K562 (cell line): ENCODE measurements around the gene KLK1. TPM values are rescaled to one million over a fixed set of nuclear protein-coding genes. Genes with fewer than 3 reads are reported as not detected.

Source experiments
- ATF1 ChIP-seq, 2 experiments: fragments of 450-650 bp in 1 of 2; IDR thresholded peaks; 2 replicates each; pipeline ENCODE4 v1.6.1; 2016; ENCODE audit warnings: missing compliant biosample characterization in 1 of 2, missing genetic modification characterization in 1 of 2
- ETS1 ChIP-seq: conservative IDR thresholded peaks from 2 replicates; pipeline ENCODE4 v1.6.1; 2011; ENCODE audit warnings: low read depth, mild to moderate bottlenecking, low read length; ENCODE audit not compliant: control insufficient read depth
- FOS ChIP-seq: IDR thresholded peaks from 3 replicates; pipeline ENCODE4 v1.6.1; 2011; ENCODE audit not compliant: insufficient read length; ENCODE audit errors: extremely low read depth
- FOXO4 ChIP-seq: fragments of 450-650 bp; formaldehyde crosslinking; IDR thresholded peaks from 2 replicates; pipeline ENCODE4 v1.4.0; 2020; ENCODE audit warnings: mild to moderate bottlenecking, moderate library complexity
- GMEB1 ChIP-seq: fragments of 250-450 bp; sonication (Bioruptor Pico); IDR thresholded peaks from 2 replicates; pipeline ENCODE4 v1.4.0; 2020; ENCODE audit warnings: mild to moderate bottlenecking
- NEUROD1 ChIP-seq: fragments of 150-350 bp; IDR thresholded peaks from 2 replicates; pipeline ENCODE4 v1.6.1; 2014; ENCODE audit warnings: borderline replicate concordance, low read length, low read depth; ENCODE audit not compliant: partially characterized antibody
- SOX6 ChIP-seq: fragments of 450-650 bp; IDR thresholded peaks from 2 replicates; pipeline ENCODE4 v1.6.1; 2014; ENCODE audit warnings: mild to moderate bottlenecking
- ZNF592 ChIP-seq: fragments of 450-650 bp; IDR thresholded peaks from 2 replicates; pipeline ENCODE4 v1.6.1; 2017; ENCODE audit warnings: antibody characterized with exemption, mild to moderate bottlenecking
- polyA plus RNA-seq, 8 experiments: library from polyadenylated mRNA; depleted of rRNA in 4 of 8; stranded (reverse) in 5 of 8; unstranded in 3 of 8; fragments of >200 nt; fragmentation: Nextera tagmentation in 2 of 8; fragmentation: Illumina TruSeq in 1 of 8; extraction: Ambion mirVana in 2 of 8; extraction: Trizol in 1 of 8; gene quantifications; 2 replicates each; pipeline versions ENCODE4 v1.2.1 to v1.2.3, GENCODE V29; 2011 to 2014; ENCODE audit warnings: inconsistent platforms in 1 of 8, missing spikeins in 1 of 8
- total RNA-seq, 7 experiments: library from RNA; depleted of rRNA in 6 of 7; stranded (reverse); fragments of >200 nt in 6 of 7; fragmentation: Illumina TruSeq in 2 of 7; extraction: Trizol in 2 of 7; gene quantifications; 2 replicates each; pipeline versions ENCODE4 v1.2.1 to v1.2.3, GENCODE V29; 2011 to 2021; ENCODE audit warnings: low replicate concordance in 1 of 7

KLK1 gene
- total and polyA plus RNA-seq, 9 of the 15 experiments (the other 6 are each of a cell fraction or from before 2014, with no cell fraction given), result 0.87 to 15.4 (median 9.1) TPM

GRCh38 chr19:50794074-50794875 is 29.3 kb downstream of the KLK1 start (continued):
- TF ChIP-seq ETS1 (0 out of 2 replicates have a peak, but pooled peaks have one; percentile 13), SOX6 (no peak), NEUROD1 (no peak), ZNF592 (0 out of 2 replicates have a peak, but pooled peaks have one; percentile 22), ATF1 (CRISPR knock-in tag; IDR thresholded peaks at IDR 0.05) (no peak), ATF1 (tag; IDR thresholded peaks at IDR 0.05) (no peak), FOS (no peak), FOXO4 (CRISPR knock-in tag) (no peak), GMEB1 (no peak)
